DND-41 (cell line): Measurements from ENCODE around the gene FRG2.
"Not testable (repeated sequence)": the region's sequence is repeated elsewhere in the genome, so short reads cannot be mapped to it uniquely, and the experiment has no call there.

Source experiments
- ATAC-seq: fragments of 200-7000 bp; cut with Tn5 transposase; 3 replicates; pipeline ENCODE4 v1.9.1; 2021; ENCODE audit warnings: low read depth; ENCODE audit not compliant: insufficient read depth
- DNase-seq: peaks from one replicate; pipeline ENCODE4 v3.0.0-alpha.2; 2020
- H2AFZ ChIP-seq: 2 replicates; pipeline ENCODE4 v1.6.0; 2012; ENCODE audit warnings: low read depth, low read length
- H3K27ac ChIP-seq: 2 replicates; pipeline ENCODE4 v1.5.1; 2012; ENCODE audit warnings: low read length, inconsistent platforms
- H3K27me3 ChIP-seq: fragments of 200-600 bp; sonication (generic); 2 replicates; pipeline ENCODE4 v1.6.0; 2012; ENCODE audit warnings: low read length, mild to moderate bottlenecking, inconsistent platforms; ENCODE audit not compliant: insufficient read depth, poor library complexity
- H3K36me3 ChIP-seq: 2 replicates; pipeline ENCODE4 v1.5.1; 2012; ENCODE audit warnings: low read length, inconsistent platforms; ENCODE audit not compliant: insufficient read depth
- H3K4me1 ChIP-seq: 2 replicates; pipeline ENCODE4 v1.5.1; 2012; ENCODE audit warnings: mild to moderate bottlenecking, low read length; ENCODE audit not compliant: insufficient read depth
- H3K4me2 ChIP-seq: 2 replicates; pipeline ENCODE4 v1.6.0; 2012; ENCODE audit warnings: mild to moderate bottlenecking, moderate library complexity, low read length, inconsistent platforms; ENCODE audit not compliant: insufficient read depth
- H3K4me3 ChIP-seq, 2 experiments: fragments of 200-600 bp in 1 of 2; shearing (Covaris generic) in 1 of 2; 2 replicates each; pipeline ENCODE4 v1.5.1; 2012 to 2016; ENCODE audit warnings: inconsistent platforms in 2 of 2, low read length in 2 of 2, mild to moderate bottlenecking in 2 of 2, low read depth in 1 of 2, moderate library complexity in 1 of 2
- H3K79me2 ChIP-seq: 2 replicates; pipeline ENCODE4 v1.6.0; 2012; ENCODE audit warnings: low read length, inconsistent platforms; ENCODE audit not compliant: insufficient read depth
- H3K9ac ChIP-seq: 2 replicates; pipeline ENCODE4 v1.6.0; 2012; ENCODE audit warnings: low read depth, mild to moderate bottlenecking, inconsistent platforms, low read length, moderate library complexity
- H3K9me3 ChIP-seq: 2 replicates; pipeline ENCODE4 v1.5.1; 2012; ENCODE audit warnings: low read length, moderate library complexity, mild to moderate bottlenecking, inconsistent platforms; ENCODE audit not compliant: insufficient read depth, severe bottlenecking
- H4K20me1 ChIP-seq: 2 replicates; pipeline ENCODE4 v1.6.0; 2012; ENCODE audit warnings: low read length; ENCODE audit not compliant: insufficient read depth
- CTCF ChIP-seq: IDR thresholded peaks from 2 replicates; pipeline ENCODE4 v1.5.1; 2012; ENCODE audit warnings: borderline replicate concordance, low read length, moderate library complexity, mild to moderate bottlenecking; ENCODE audit not compliant: poor library complexity, severe bottlenecking; ENCODE audit errors: extremely low read depth
- EZH2 ChIP-seq: IDR thresholded peaks from 3 replicates; pipeline ENCODE4 v1.6.1; 2012; ENCODE audit warnings: borderline replicate concordance, low read depth, mild to moderate bottlenecking, moderate library complexity, low read length, inconsistent platforms; ENCODE audit not compliant: severe bottlenecking

Gene FRG2

GRCh38 chr4:189980292-189980691 is 46.8 kb downstream of the FRG2 start:
- not testable (repeated sequence) for H3K4me3 ChIP-seq, H3K27ac ChIP-seq, ATAC-seq, H3K4me1 ChIP-seq, H3K79me2 ChIP-seq, H3K9ac ChIP-seq, H3K9me3 ChIP-seq, DNase-seq, H4K20me1 ChIP-seq, H3K4me2 ChIP-seq, H3K27me3 ChIP-seq, H2AFZ ChIP-seq, H3K36me3 ChIP-seq
- peak; percentile 37 for TF ChIP-seq CTCF

- ATAC-seq (no peak), DNase-seq (no peak)
- Histone ChIP-seq H3K27ac (no peak overlapping the region), H3K36me3 (no peaks in the 10 kb centered on the region), H3K9me3 (no peaks in the 10 kb centered on the region), H2AFZ (no peak overlapping the region), H3K9ac (no peak overlapping the region), H3K4me3 (no peak overlapping the region), H3K79me2 (no peaks in the 10 kb centered on the region), H3K27me3 (no peaks in the 10 kb centered on the region), H3K4me2 (no peak overlapping the region), H3K4me1 (no peaks in the 10 kb centered on the region), H4K20me1 (no peaks in the 10 kb centered on the region)
- no peak for TF ChIP-seq CTCF
- no peak for TF ChIP-seq EZH2
Measured at GRCh38 chr4:189979196-189980047, 47.6 kb downstream of the FRG2 start.
